ENCODE results near the gene DRAM1.
"Not testable (repeated sequence)": the region's sequence is repeated elsewhere in the genome, so short reads cannot be mapped to it uniquely, and the experiment has no call there.

DRAM1 gene

GRCh38 chr12:101908395-101908794 lies 31.0 kb downstream of the DRAM1 start:
- no peak for TF ChIP-seq CTCF (IDR thresholded peaks at IDR 0.05; ENCODE audit: low read depth, low read length, missing control alignments)
- no peak for DNase-seq (ENCODE audit: low read depth)
- no peak overlapping the region for H3K4me3 ChIP-seq (ENCODE audit: low read depth, low read length)

- DNase-seq (ENCODE audit: low read depth) = no peak
- H3K4me3 ChIP-seq (ENCODE audit: low read depth, low read length) = peak overlapping the region; percentile 30; the same call in 1 of the 2 replicates
- TF ChIP-seq CTCF (IDR thresholded peaks at IDR 0.05; ENCODE audit: low read depth, low read length, missing control alignments) = no peak
Measured at GRCh38 chr12:101909646-101910045, 32.3 kb downstream of the DRAM1 start.

DNA sequence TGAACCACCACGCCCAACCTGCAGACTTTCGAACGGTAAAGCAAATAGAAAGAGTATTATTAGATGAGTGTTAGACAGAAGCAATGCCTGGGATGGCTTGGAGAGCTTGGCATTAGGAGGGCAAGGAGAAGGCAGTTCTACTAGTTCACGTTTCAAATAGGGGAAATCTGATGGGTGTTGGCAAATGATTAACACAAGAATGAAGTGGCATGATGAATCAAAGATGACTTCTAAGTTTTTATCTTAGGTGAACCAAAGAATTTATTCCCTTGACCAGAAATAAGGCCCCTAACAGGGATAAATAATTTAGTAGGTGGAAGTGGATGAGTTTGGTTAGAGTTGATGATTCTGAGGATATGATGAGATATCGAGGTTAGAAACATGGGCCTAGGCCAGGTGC lies 38.5 kb downstream of the DRAM1 start:
- no peak overlapping the region for H3K4me3 ChIP-seq (ENCODE audit: low read depth, low read length)
- DNase-seq (ENCODE audit: low read depth) = no peak
- no peak for TF ChIP-seq CTCF (IDR thresholded peaks at IDR 0.05; ENCODE audit: low read depth, low read length, missing control alignments)

DNA sequence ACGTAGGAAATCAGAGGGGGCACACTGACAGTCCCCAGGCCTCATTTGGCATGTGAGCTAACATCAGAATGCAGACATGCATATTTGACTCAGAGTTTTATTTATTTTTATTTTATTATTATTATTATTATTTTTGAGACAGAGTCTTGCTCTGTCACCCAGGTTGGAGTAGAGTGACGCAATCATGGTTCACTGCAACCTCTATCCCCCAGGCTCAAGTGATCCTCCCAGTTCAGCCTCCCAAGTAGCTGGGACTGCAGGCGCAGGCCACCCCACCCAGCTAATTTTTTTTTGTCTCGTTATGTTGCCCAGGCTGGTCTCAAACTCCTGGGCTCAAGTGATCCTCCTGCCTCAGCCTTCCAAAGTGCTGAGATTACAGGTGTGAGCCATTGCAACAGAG lies 41.4 kb downstream of the DRAM1 start:
- not testable (repeated sequence) for DNase-seq (ENCODE audit: low read depth); H3K4me3 ChIP-seq (ENCODE audit: low read depth, low read length)

GRCh38 chr12:101919447-101919846 lies 42.1 kb downstream of the DRAM1 start:
- H3K4me3 ChIP-seq (ENCODE audit: low read depth, low read length) = no peak overlapping the region
- TF ChIP-seq CTCF (IDR thresholded peaks at IDR 0.05; ENCODE audit: low read depth, low read length, missing control alignments) = no peak
- no peak for DNase-seq (ENCODE audit: low read depth)

GRCh38 chr12:101920906-101921305 lies 43.5 kb downstream of the DRAM1 start:
- no peak overlapping the region for H3K4me3 ChIP-seq (ENCODE audit: low read depth, low read length)
- no peak for DNase-seq (ENCODE audit: low read depth)
- TF ChIP-seq CTCF (IDR thresholded peaks at IDR 0.05; ENCODE audit: low read depth, low read length, missing control alignments) = no peak

DNA sequence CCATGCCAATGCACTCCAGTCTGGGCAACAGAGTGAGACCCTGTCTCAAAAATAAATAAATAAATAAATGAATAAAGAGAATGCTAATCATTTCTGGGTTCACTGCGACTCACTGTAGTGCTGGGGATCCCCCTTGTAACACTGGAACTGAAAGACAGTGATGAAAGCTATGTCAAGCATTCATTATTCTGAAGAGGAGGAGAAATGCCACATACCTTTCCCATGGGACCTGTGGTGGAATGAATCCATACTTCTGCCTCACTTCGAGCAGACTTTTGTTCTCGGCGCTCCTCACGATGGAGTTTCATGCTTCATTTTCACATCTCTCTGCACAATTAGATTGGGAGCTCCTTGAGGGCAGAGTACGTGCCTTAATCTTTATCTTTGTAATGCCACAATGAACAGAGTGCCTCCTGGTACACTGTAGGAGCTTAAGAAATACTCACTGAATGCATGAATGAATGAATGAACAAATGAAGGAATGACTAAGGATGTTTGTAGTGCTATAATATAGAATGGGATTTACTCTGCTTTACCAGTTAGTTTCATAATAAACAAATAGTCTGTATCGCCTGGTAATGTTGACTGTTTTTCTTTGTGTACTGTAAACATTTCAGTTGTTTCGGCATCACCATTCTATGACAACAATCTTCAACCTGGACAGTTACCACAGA lies 45.8 kb downstream of the DRAM1 start:
- no peak for TF ChIP-seq CTCF (IDR thresholded peaks at IDR 0.05; ENCODE audit: low read depth, low read length, missing control alignments)
- DNase-seq (ENCODE audit: low read depth) = no peak
- no peak overlapping the region for H3K4me3 ChIP-seq (ENCODE audit: low read depth, low read length)
